Liver (tissue), 3 donors: ENCODE data around the gene C5orf34.

ENCODE experiments used
- CTCF ChIP-seq: fragments of 150-350 bp; IDR thresholded peaks from 2 replicates; pipeline ENCODE4 v1.5.1; 2017; ENCODE audit warnings: improper control_type of control experiment, low read depth, low read length; ENCODE audit not compliant: missing input control
- FOXA1 ChIP-seq: IDR thresholded peaks from 2 replicates; pipeline ENCODE4 v1.6.1; 2016; ENCODE audit warnings: antibody characterized with exemption
- RAD21 ChIP-seq, 2 donors: IDR thresholded peaks; 2 replicates each; pipeline ENCODE4 v1.6.1; 2016; ENCODE audit warnings: antibody characterized with exemption in 2 of 2, mild to moderate bottlenecking in 2 of 2
- SP1 ChIP-seq: IDR thresholded peaks from 2 replicates; pipeline ENCODE4 v1.6.1; 2018; ENCODE audit warnings: antibody characterized with exemption, mild to moderate bottlenecking
- TAF1 ChIP-seq: conservative IDR thresholded peaks from 2 replicates; pipeline ENCODE4 v1.6.1; 2016; ENCODE audit warnings: antibody characterized with exemption, mild to moderate bottlenecking
- YY1 ChIP-seq: IDR thresholded peaks from 2 replicates; pipeline ENCODE4 v1.6.1; 2016; ENCODE audit warnings: antibody characterized with exemption, mild to moderate bottlenecking
- TF ChIP-seq, protein P1 (sequence below): IDR thresholded peaks from 2 replicates; pipeline ENCODE4 v1.6.1; 2016; ENCODE audit warnings: antibody characterized with exemption
- TF ChIP-seq, protein P2 (sequence below): IDR thresholded peaks from 2 replicates; pipeline ENCODE4 v1.6.1; 2016; ENCODE audit warnings: antibody characterized with exemption
- donor health status: healthy.
- donor health status: healthy.

DNA sequence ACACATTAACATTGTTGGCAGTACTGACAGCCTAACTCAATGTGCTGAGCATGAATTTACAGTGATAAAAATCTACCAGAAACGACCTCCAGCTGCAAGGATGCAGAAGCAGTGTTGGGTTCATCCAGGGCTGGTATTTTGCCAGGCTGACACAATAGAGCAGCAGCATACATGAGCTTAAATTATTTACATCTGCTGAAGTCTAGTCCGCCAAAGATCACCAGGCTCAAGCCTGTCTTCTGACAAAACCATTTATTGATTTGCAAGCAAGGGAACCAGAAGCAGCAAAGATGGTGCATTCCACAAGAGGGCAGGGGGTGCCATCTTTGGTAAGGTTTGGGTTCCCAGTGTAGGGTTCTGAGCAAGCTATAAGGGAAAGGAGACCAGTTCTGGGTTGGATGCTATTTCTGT lies 8.7 kb upstream of the C5orf34 start:
- TF ChIP-seq CTCF: no peak
- TF ChIP-seq, protein P1, sequence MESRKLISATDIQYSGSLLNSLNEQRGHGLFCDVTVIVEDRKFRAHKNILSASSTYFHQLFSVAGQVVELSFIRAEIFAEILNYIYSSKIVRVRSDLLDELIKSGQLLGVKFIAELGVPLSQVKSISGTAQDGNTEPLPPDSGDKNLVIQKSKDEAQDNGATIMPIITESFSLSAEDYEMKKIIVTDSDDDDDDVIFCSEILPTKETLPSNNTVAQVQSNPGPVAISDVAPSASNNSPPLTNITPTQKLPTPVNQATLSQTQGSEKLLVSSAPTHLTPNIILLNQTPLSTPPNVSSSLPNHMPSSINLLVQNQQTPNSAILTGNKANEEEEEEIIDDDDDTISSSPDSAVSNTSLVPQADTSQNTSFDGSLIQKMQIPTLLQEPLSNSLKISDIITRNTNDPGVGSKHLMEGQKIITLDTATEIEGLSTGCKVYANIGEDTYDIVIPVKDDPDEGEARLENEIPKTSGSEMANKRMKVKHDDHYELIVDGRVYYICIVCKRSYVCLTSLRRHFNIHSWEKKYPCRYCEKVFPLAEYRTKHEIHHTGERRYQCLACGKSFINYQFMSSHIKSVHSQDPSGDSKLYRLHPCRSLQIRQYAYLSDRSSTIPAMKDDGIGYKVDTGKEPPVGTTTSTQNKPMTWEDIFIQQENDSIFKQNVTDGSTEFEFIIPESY: no peak
- TF ChIP-seq, protein P2, sequence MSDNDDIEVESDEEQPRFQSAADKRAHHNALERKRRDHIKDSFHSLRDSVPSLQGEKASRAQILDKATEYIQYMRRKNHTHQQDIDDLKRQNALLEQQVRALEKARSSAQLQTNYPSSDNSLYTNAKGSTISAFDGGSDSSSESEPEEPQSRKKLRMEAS: no peak
- no peak for TF ChIP-seq SP1
- TF ChIP-seq FOXA1: no peak
- no peak for TF ChIP-seq TAF1
- TF ChIP-seq YY1: no peak
- TF ChIP-seq RAD21 (IDR thresholded peaks at IDR 0.05): no peak
